Tibial nerve (tissue), 4 donors: ENCODE measurements around the gene CDH4.

ENCODE experiments used
- CTCF ChIP-seq, 5 experiments: fragments of 200-600 bp in 3 of 5; fragments of 450-650 bp in 2 of 5; sonication (generic) in 3 of 5; IDR thresholded peaks; one replicate each; pipeline ENCODE4 v1.5.1; 2016 to 2019; ENCODE audit warnings: antibody characterized with exemption in 5 of 5, mild to moderate bottlenecking in 3 of 5, moderate library complexity in 2 of 5
- EP300 ChIP-seq, 2 donors: sonication (generic); formaldehyde crosslinking; IDR thresholded peaks; one replicate each; pipeline ENCODE4 v1.6.1; 2017; ENCODE audit warnings: antibody characterized with exemption in 2 of 2, mild to moderate bottlenecking in 1 of 2

- no peak for TF ChIP-seq EP300 (IDR thresholded peaks at IDR 0.05)
- no peak for TF ChIP-seq CTCF (IDR thresholded peaks at IDR 0.05)
Observed at GRCh38 chr20:61341605-61342004, 89.5 kb downstream of the CDH4 start.
